ENCODE measurements around the gene CLIC5. TPM values are rescaled to one million over a fixed set of nuclear protein-coding genes. Genes with fewer than 3 reads are reported as not detected.

CLIC5 gene
- total RNA-seq, 2 donors from 2014 or later = 2.2 to 2.6 TPM

GRCh38 chr6:46058951-46059350 is 43.3 kb upstream of the CLIC5 start:
- DNase-seq (ENCODE audit: low spot score) (no peak), ATAC-seq (ENCODE audit: insufficient number of reproducible peaks, low FRiP score, low read depth) (no peak)
- Histone ChIP-seq H3K9me3 (no peaks in the 10 kb centered on the region), H3K4me1 (ENCODE audit: control insufficient read depth in 1 of 2, low read depth in 2 of 2) (peaks cover 0 to under 1% of the 10 kb centered on the region in 2 donors), H3K27me3 (replicated peaks; ENCODE audit: insufficient read depth) (no peaks in the 10 kb centered on the region), H3K36me3 (no peaks in the 10 kb centered on the region), H3K27ac (no peak overlapping the region), H3K4me3 (no peak overlapping the region)
- TF ChIP-seq CTCF (IDR thresholded peaks at IDR 0.05) = no peak

DNA sequence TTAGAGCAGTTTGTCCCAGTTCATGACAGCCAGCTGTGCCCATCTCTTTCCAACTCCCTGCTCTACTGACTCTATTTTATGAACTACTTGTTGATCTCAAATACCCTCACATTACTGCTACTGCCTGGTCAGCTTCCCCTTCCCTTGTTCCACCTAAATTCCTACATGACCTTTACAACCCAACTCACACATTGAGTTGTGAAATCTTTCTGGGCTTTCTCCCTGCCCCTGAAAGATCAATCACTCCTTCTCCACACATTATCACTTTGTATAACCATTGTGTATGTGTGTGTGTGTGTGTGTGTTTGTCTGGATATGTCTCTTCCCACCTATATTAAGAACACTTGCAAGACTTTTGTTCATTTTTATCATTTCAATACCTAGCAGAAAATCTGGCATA is 42.1 kb upstream of the CLIC5 start:
- Histone ChIP-seq H3K27ac (no peak overlapping the region), H3K4me3 (no peak overlapping the region), H3K4me1 (ENCODE audit: control insufficient read depth in 1 of 2, low read depth in 2 of 2) (peaks cover 5 to 10% of the 10 kb centered on the region in 2 donors), H3K27me3 (replicated peaks; ENCODE audit: insufficient read depth) (no peaks in the 10 kb centered on the region), H3K36me3 (no peaks in the 10 kb centered on the region), H3K9me3 (no peaks in the 10 kb centered on the region)
- no peak for TF ChIP-seq CTCF (IDR thresholded peaks at IDR 0.05)
- ATAC-seq (ENCODE audit: insufficient number of reproducible peaks, low FRiP score, low read depth) (no peak), DNase-seq (ENCODE audit: low spot score) (no peak)

DNA sequence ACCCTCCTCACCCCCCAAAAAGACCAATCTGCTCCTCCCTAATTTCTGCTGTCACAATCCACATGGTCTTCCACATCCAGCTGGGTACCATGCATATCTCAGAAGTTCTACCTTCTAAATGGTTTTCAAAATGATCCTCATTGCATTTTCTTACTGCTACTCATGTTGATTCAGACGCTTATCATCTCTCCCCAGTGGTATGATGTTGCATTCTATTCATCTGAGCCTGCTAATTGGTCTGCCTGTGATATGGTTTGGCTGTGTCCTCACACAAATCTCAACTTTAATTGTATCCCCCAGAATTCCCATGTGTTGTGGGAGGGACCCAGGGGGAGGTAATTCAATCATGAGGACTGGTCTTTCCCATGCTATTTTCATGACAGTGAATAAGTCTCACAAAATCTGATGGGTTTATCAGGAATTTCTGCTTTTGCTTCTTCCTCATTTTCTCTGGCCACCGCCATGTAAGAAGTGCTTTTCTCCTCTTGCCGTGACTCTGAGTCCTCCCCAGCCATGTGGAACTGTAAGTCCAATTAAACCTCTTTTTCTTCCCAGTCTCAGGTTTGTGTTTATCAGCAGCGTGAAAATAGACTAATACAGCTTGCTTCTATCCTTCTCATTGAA is 41.4 kb upstream of the CLIC5 start:
- DNase-seq (ENCODE audit: low spot score) = no peak
- no peak overlapping the region for H3K27ac ChIP-seq
- H3K9me3 ChIP-seq = no peaks in the 10 kb centered on the region
- ATAC-seq (ENCODE audit: insufficient number of reproducible peaks, low FRiP score, low read depth) = no peak
- H3K36me3 ChIP-seq = no peaks in the 10 kb centered on the region
- H3K27me3 ChIP-seq (replicated peaks; ENCODE audit: insufficient read depth) = no peaks in the 10 kb centered on the region
- TF ChIP-seq CTCF (IDR thresholded peaks at IDR 0.05) = no peak
- H3K4me1 ChIP-seq (ENCODE audit: control insufficient read depth in 1 of 2, low read depth in 2 of 2) = peaks cover 5 to 10% of the 10 kb centered on the region in 2 donors
- H3K4me3 ChIP-seq = no peak overlapping the region

DNA sequence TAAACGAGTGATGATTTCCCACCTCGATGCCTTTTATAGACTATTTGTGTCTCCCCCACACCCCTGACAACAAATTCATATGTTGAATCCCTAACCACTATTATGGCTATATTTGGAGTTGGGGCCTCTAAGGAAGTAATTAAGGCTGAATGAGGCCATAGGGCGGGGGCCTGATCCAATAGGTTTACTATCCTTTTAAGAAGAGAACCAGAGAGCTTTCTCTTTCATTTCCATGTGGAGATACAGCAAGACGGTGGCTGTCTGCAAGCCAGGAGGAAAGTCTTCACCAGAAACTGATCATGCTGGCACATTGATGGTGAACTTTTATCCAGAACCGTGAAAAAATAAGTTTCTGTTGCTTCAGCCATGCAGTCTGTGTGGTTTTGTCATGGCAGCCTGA is 38.9 kb upstream of the CLIC5 start:
- Histone ChIP-seq H3K4me1 (ENCODE audit: control insufficient read depth in 1 of 2, low read depth in 2 of 2) (peaks cover 5 to 10% of the 10 kb centered on the region in 2 donors), H3K27me3 (replicated peaks; ENCODE audit: insufficient read depth) (no peaks in the 10 kb centered on the region), H3K36me3 (no peaks in the 10 kb centered on the region), H3K9me3 (no peaks in the 10 kb centered on the region), H3K4me3 (no peak overlapping the region), H3K27ac (no peak overlapping the region)
- DNase-seq (ENCODE audit: low spot score) (no peak), ATAC-seq (ENCODE audit: insufficient number of reproducible peaks, low FRiP score, low read depth) (no peak)
- no peak for TF ChIP-seq CTCF (IDR thresholded peaks at IDR 0.05)

DNA sequence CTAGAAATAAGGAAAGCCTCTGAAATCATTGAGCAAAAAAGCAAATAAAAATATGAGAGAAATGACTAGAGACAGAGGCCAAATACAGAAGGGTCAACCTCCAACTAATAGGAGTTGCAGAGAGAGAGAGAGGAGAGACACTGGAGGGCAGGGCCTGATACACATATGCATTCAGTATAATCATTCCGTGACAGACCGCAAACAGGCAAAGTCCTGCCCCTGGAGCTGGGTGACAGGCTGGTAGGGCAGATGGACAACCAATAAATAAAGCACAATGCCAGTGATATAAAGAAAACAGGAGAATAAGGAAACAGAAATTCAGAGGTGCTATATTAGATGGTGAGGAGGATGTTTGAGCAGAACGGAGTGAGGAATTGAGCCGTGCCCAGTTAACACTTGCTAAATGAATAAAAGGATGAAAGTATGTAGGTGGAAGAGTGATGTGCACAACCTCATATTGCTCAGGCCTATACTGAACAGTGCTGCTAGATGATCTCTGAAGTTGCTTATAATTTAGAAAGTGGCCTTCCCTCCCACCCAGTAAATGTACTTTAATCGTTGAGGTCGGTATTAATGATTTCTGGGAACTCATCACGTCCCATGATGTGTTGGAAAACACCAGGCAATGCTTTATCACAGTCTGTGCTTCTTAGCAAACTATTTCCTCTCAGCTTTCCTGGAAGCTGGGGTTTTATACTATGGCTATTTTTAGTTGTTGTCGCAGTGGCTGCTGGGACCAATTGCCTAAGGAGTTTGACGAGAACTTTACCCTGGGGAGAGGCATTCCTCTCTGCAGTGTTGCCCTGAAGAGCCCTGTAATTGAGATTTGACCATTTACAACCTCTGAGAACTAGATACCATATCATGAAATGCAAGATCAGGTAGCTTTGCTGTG is 37.6 kb upstream of the CLIC5 start:
- Histone ChIP-seq H3K27ac (peak overlapping the region in 1 of 2 donors; percentile 28), H3K9me3 (no peaks in the 10 kb centered on the region), H3K4me3 (no peak overlapping the region), H3K4me1 (ENCODE audit: control insufficient read depth in 1 of 2, low read depth in 2 of 2) (peaks cover 5 to 10% of the 10 kb centered on the region in 2 donors), H3K36me3 (no peaks in the 10 kb centered on the region), H3K27me3 (replicated peaks; ENCODE audit: insufficient read depth) (no peaks in the 10 kb centered on the region)
- no peak for TF ChIP-seq CTCF (IDR thresholded peaks at IDR 0.05)
- peak; percentile 73 for ATAC-seq (ENCODE audit: insufficient number of reproducible peaks, low FRiP score, low read depth)
- no peak for DNase-seq (ENCODE audit: low spot score)

Measured in thoracic aorta (tissue), 2 donors.